Left lung (tissue), 10 donors: ENCODE data around the gene FAM168A. TPM values are rescaled to one million over a fixed set of nuclear protein-coding genes. Genes with fewer than 3 reads are reported as not detected.

ENCODE experiments used
- ATAC-seq: fragments of 200-7000 bp; cut with Tn5 transposase; one replicate; pipeline ENCODE4 v1.9.1; 2020; ENCODE audit warnings: moderate library complexity
- DNase-seq, 4 donors: peaks; one replicate each; pipeline ENCODE4 v3.0.0-alpha.2; 2013 to 2020
- H3K27ac ChIP-seq, 2 donors: fragments of 200-600 bp; sonication (generic) in 1 of 2; one replicate each; pipeline versions ENCODE4 v1.5.0 to v1.8.0; 2020 to 2021
- H3K27me3 ChIP-seq, 2 donors: fragments of 200-600 bp; sonication (generic) in 1 of 2; one replicate each; pipeline versions ENCODE4 v1.5.0 to v1.8.0; 2020 to 2021
- H3K36me3 ChIP-seq, 2 donors: fragments of 200-600 bp; sonication (generic) in 1 of 2; one replicate each; pipeline versions ENCODE4 v1.5.0 to v1.8.0; 2020 to 2021
- H3K4me1 ChIP-seq, 2 donors: fragments of 200-600 bp; one replicate each; pipeline ENCODE4 v1.8.0; 2021
- H3K4me3 ChIP-seq, 2 donors: fragments of 200-600 bp; sonication (generic) in 1 of 2; one replicate each; pipeline versions ENCODE4 v1.5.0 to v1.8.0; 2020 to 2021; ENCODE audit warnings: mild to moderate bottlenecking in 1 of 2
- H3K9me3 ChIP-seq, 2 donors: fragments of 200-600 bp; sonication (generic) in 1 of 2; one replicate each; pipeline versions ENCODE4 v1.5.0 to v1.8.0; 2020 to 2021
- CTCF ChIP-seq, 2 donors: fragments of 200-600 bp; sonication (generic) in 1 of 2; IDR thresholded peaks; one replicate each; pipeline versions ENCODE4 v1.5.0 to v1.8.0; 2021; ENCODE audit warnings: antibody characterized with exemption in 2 of 2
- intact Hi-C, 2 donors: fragments of 100-400 bp; cut with DNase I; formaldehyde crosslinking; loops; one replicate each; pipeline versions ENCODE4 v1.11.2 to v1.14.2; 2022
- polyA plus RNA-seq, 6 donors: library from polyadenylated mRNA; unstranded; fragments of 120-200 nt; gene quantifications; one replicate each; pipeline ENCODE4 v1.2.1, GENCODE V29; 2013; ENCODE audit not compliant: insufficient read length in 6 of 6
- total RNA-seq, 2 donors: library from RNA; stranded (reverse); fragmentation: NEBNext Ultra II Directional; extraction: Animal tissue kit (Norgen Biotek cat#: 25700); gene quantifications; one replicate each; pipeline ENCODE4 v1.2.1, GENCODE V29; 2021
- donor health status: DM: no; HTN: yes; CAD: no.
- donor health status: DM: no; HTN: no; CAD: no.

Gene FAM168A
- total and polyA plus RNA-seq, 8 donors: 28.2 to 43.9 (median 41.6) TPM

DNA sequence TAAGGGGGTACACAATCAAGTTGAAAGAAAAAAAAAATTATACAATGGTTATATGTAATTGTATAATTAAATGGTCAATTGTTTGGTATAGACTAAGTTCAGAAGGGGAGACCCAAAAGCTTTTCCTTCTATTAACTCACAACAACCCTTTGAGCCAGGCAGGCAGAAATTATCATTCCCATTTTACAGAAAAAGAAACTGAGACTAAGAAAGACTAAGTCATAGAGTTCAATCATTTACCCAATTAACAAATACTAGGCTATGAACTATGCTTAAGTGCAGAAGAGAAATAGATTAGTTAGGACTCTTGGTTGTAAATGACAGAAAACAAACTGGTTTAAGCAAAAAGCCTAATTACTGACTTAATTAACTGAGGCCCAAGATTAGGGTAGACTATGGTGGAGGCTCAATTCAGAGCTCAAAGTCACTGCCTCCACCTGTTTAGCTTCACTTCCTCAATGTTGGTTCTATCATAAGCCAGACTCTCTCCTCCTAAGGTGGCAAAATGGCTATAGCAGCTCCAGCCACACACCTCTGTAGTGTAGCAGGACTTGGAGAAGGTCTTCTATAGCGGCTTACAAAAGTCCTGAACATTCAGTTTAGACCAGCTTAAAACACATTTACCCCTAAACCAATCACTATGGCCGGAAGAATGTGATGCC is 34.2 kb downstream of the FAM168A start:
- Histone ChIP-seq H3K27me3 (no peaks in the 10 kb centered on the region), H3K4me3 (no peak overlapping the region), H3K27ac (no peak overlapping the region), H3K36me3 (no peaks in the 10 kb centered on the region), H3K4me1 (no peaks in the 10 kb centered on the region), H3K9me3 (no peaks in the 10 kb centered on the region)
- no peak for TF ChIP-seq CTCF (IDR thresholded peaks at IDR 0.05)
- ATAC-seq (no peak), DNase-seq (no peak)
- intact Hi-C loops: no loop called here

DNA sequence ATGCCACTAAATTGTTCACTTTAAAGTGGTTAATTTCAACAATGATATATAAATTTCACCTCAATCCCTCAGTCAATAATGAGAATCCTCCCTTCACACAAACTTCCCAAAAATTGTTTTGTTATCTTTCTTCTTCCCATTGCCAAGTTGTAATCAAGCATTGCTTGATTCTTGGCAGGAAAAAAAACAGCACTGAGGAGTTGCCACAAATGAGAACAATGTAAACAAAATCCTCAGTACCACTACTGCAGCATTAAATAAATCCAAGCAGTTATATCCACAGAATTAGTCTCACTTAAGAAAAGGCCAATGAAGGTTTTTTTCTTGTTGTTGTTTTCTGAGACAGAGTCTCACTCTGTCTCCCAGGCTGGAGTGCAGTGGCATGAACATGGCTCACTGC is 38.2 kb downstream of the FAM168A start:
- no peaks in the 10 kb centered on the region for H3K27me3 ChIP-seq
- ATAC-seq: no peak
- intact Hi-C loops: no loop called here
- H3K4me1 ChIP-seq: peaks cover 0 to 5% of the 10 kb centered on the region in 2 donors
- H3K27ac ChIP-seq: no peak overlapping the region
- peak in 1 of 4 donors; percentile 20 for DNase-seq
- H3K9me3 ChIP-seq: no peaks in the 10 kb centered on the region
- TF ChIP-seq CTCF (IDR thresholded peaks at IDR 0.05): no peak
- no peak overlapping the region for H3K4me3 ChIP-seq
- no peaks in the 10 kb centered on the region for H3K36me3 ChIP-seq

DNA sequence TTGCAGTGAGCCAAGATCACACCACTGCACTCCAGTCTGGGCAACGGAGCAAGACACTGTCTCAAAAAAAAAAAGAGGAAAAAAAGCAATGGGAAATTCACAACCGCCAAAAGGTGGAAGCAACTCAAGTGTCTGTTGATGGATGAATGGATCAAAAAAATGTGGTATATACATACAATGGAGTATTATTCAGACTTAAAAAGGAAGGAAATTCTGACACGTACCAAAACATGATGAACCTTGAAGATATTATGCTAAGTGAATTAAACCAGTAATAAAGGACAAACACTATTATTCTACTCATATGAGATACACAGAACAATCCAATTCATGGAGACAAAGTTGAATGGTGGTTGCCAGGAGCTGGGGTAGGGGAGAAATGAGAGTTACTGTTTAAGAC is 40.9 kb downstream of the FAM168A start:
- TF ChIP-seq CTCF (IDR thresholded peaks at IDR 0.05): no peak
- no peaks in the 10 kb centered on the region for H3K27me3 ChIP-seq
- no peak for ATAC-seq

GRCh38 chr11:73555615-73556014 is 42.3 kb downstream of the FAM168A start:
- Histone ChIP-seq H3K27ac (no peak overlapping the region), H3K36me3 (no peaks in the 10 kb centered on the region), H3K4me1 (peaks cover 4 to 25% of the 10 kb centered on the region in 2 donors), H3K27me3 (no peaks in the 10 kb centered on the region), H3K9me3 (no peaks in the 10 kb centered on the region), H3K4me3 (no peak overlapping the region)
- ATAC-seq (no peak), DNase-seq (no peak)
- intact Hi-C loops: no loop called here
- TF ChIP-seq CTCF (IDR thresholded peaks at IDR 0.05): no peak

More for the DNA sequence above, 40.9 kb downstream of the FAM168A start:
- H3K4me1 ChIP-seq: peaks cover 0 to 13% of the 10 kb centered on the region in 2 donors
- no peak overlapping the region for H3K27ac ChIP-seq
- no peaks in the 10 kb centered on the region for H3K9me3 ChIP-seq
- no peak overlapping the region for H3K4me3 ChIP-seq
- intact Hi-C loops: no loop called here
- no peaks in the 10 kb centered on the region for H3K36me3 ChIP-seq
- DNase-seq: no peak

DNA sequence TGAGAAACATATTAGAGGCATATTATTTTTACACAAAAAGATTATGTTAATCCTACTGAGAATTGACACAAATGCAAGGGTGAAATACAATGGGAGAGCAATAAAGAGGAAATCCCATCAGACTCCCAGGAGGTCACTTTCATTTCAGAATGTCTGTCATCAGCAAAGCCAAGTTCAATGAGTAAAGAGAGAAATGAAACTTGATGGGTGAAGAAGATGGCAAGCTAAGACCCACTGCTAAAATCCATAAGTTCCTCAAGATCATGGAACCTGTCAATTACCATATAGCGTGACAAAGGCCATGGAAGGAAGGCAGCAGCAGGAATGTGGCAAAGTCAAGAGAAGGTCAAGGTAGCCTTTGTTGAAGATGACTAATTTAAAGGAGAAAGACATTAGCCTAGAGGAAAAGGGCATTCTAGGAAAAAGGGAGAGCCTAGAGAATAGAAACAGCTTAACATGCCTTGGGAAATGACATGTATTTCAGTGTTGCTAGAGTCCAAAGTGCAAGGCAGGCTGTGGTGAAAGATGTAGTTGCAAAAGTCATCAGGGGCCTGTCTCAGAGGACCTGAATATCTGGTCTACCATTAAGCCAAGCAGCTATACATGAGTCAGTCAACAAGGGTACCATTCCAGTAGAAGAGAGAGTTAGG is 43.1 kb downstream of the FAM168A start:
- Histone ChIP-seq H3K9me3 (no peaks in the 10 kb centered on the region), H3K36me3 (no peaks in the 10 kb centered on the region), H3K27ac (no peak overlapping the region), H3K4me1 (peaks cover 4 to 25% of the 10 kb centered on the region in 2 donors), H3K4me3 (no peak overlapping the region), H3K27me3 (no peaks in the 10 kb centered on the region)
- DNase-seq (no peak), ATAC-seq (peak; percentile 33)
- intact Hi-C loops: no loop called here
- no peak for TF ChIP-seq CTCF (IDR thresholded peaks at IDR 0.05)
